GM12878 (cell line): ENCODE results near the gene PARS2. TPM values are rescaled to one million over a fixed set of nuclear protein-coding genes. Genes with fewer than 3 reads are reported as not detected.

ENCODE experiments used
- BRCA1 ChIP-seq: IDR thresholded peaks from 2 replicates; pipeline ENCODE4 v1.6.1; 2011; ENCODE audit warnings: low read depth, low read length, improper control_type of control experiment
- CBX3 ChIP-seq: fragments of 200-600 bp; sonication (generic); IDR thresholded peaks from 2 replicates; pipeline ENCODE4 v1.6.1; 2016; ENCODE audit warnings: low read depth, borderline replicate concordance
- CEBPB ChIP-seq, 2 experiments: fragments of 150-350 bp in 1 of 2; IDR thresholded peaks; 2 replicates each; pipeline ENCODE4 v1.6.1; 2012 to 2014; ENCODE audit warnings: low read depth in 2 of 2, low read length in 2 of 2, borderline replicate concordance in 1 of 2, inconsistent platforms in 1 of 2
- CHD4 ChIP-seq: fragments of 200-600 bp; sonication (generic); IDR thresholded peaks from 2 replicates; pipeline ENCODE4 v1.6.1; 2016; ENCODE audit warnings: mild to moderate bottlenecking
- CREB1 ChIP-seq: IDR thresholded peaks from 2 replicates; pipeline ENCODE4 v1.6.1; 2012; ENCODE audit warnings: low read depth, mild to moderate bottlenecking, inconsistent platforms
- DPF2 ChIP-seq: fragments of 450-650 bp; IDR thresholded peaks from 2 replicates; pipeline ENCODE4 v1.6.1; 2017; ENCODE audit warnings: mild to moderate bottlenecking
- EGR1 ChIP-seq, 2 experiments: IDR thresholded peaks; 1 replicate in 1 of 2; 2 replicates in 1 of 2; pipeline ENCODE4 v1.6.1; 2011 to 2012; ENCODE audit warnings: low read depth in 2 of 2, low read length in 2 of 2, borderline replicate concordance in 1 of 2, mild to moderate bottlenecking in 1 of 2, moderate library complexity in 1 of 2
- FOS ChIP-seq: IDR thresholded peaks from 3 replicates; pipeline ENCODE4 v1.6.1; 2011; ENCODE audit warnings: borderline replicate concordance; ENCODE audit not compliant: insufficient read length; ENCODE audit errors: extremely low read depth
- MXI1 ChIP-seq: fragments of 150-350 bp; IDR thresholded peaks from 2 replicates; pipeline ENCODE4 v1.6.1; 2011; ENCODE audit warnings: low read depth, mild to moderate bottlenecking, inconsistent platforms, low read length, improper control_type of control experiment
- NR2C2 ChIP-seq: IDR thresholded peaks from 2 replicates; pipeline ENCODE4 v1.6.1; 2011; ENCODE audit warnings: borderline replicate concordance, low read depth; ENCODE audit not compliant: control insufficient read depth, insufficient read length
- POLR2AphosphoS5 ChIP-seq: IDR thresholded peaks from 2 replicates; pipeline ENCODE4 v1.6.1; 2011; ENCODE audit warnings: mild to moderate bottlenecking, low read length, inconsistent platforms
- RB1 ChIP-seq: fragments of 450-650 bp; formaldehyde crosslinking; IDR thresholded peaks from 2 replicates; pipeline ENCODE4 v1.6.1; 2017; ENCODE audit warnings: mild to moderate bottlenecking, borderline replicate concordance
- RCOR1 ChIP-seq: conservative IDR thresholded peaks from 2 replicates; pipeline ENCODE4 v1.6.1; 2012; ENCODE audit warnings: low read depth, low read length, improper control_type of control experiment
- SIX5 ChIP-seq: IDR thresholded peaks from 2 replicates; pipeline ENCODE4 v1.6.1; 2011; ENCODE audit warnings: mild to moderate bottlenecking, low read depth, low read length, moderate library complexity; ENCODE audit not compliant: severe bottlenecking
- SMAD5 ChIP-seq: IDR thresholded peaks from 2 replicates; pipeline ENCODE4 v1.6.1; 2016; ENCODE audit warnings: antibody characterized with exemption, low read depth
- TBL1XR1 ChIP-seq: IDR thresholded peaks from 2 replicates; pipeline ENCODE4 v1.6.1; 2012; ENCODE audit warnings: low read depth, low read length, improper control_type of control experiment
- WRNIP1 ChIP-seq: IDR thresholded peaks from 2 replicates; pipeline ENCODE4 v1.6.1; 2011; ENCODE audit warnings: low read depth, low read length, improper control_type of control experiment, borderline replicate concordance
- ZBED1 ChIP-seq: IDR thresholded peaks from 2 replicates; pipeline ENCODE4 v1.6.1; 2016; ENCODE audit warnings: borderline replicate concordance
- ZNF592 ChIP-seq: fragments of 450-650 bp; IDR thresholded peaks from 2 replicates; pipeline ENCODE4 v1.6.1; 2017; ENCODE audit warnings: mild to moderate bottlenecking, moderate library complexity
- polyA plus RNA-seq, 11 experiments: library from polyadenylated mRNA; depleted of rRNA in 4 of 11; unstranded in 6 of 11; stranded (reverse) in 5 of 11; fragments of >200 nt; fragmentation: Nextera tagmentation in 4 of 11; fragmentation: Illumina TruSeq in 1 of 11; extraction: Ambion mirVana in 4 of 11; extraction: Trizol in 1 of 11; gene quantifications; 1 replicate in 1 of 11; 2 replicates in 10 of 11; pipeline versions ENCODE4 v1.2.1 to v1.2.3, GENCODE V29; 2011 to 2016; ENCODE audit warnings: inconsistent platforms in 2 of 11, missing spikeins in 2 of 11, low read depth in 1 of 11
- total RNA-seq, 4 experiments: library from RNA; depleted of rRNA in 3 of 4; stranded (reverse); fragments of >200 nt in 3 of 4; fragmentation: Illumina TruSeq in 1 of 4; extraction: Trizol in 1 of 4; gene quantifications; 2 replicates each; pipeline versions ENCODE4 v1.2.1 to v1.2.3, GENCODE V29; 2013 to 2021
- TF ChIP-seq, protein P1 (sequence below): fragments of 150-350 bp; IDR thresholded peaks from 2 replicates; pipeline ENCODE4 v1.6.1; 2016; ENCODE audit warnings: low read depth, low read length
- TF ChIP-seq, protein P2 (sequence below): fragments of 450-650 bp; conservative IDR thresholded peaks from 2 replicates; pipeline ENCODE4 v1.6.1; 2017; ENCODE audit warnings: mild to moderate bottlenecking, moderate library complexity

PARS2 gene
- total and polyA plus RNA-seq, 10 of the 15 experiments (the other 5 are each of a cell fraction or from before 2014, with no cell fraction given), result 3.7 to 12.2 (median 5.9) TPM

- TF ChIP-seq, protein P1, sequence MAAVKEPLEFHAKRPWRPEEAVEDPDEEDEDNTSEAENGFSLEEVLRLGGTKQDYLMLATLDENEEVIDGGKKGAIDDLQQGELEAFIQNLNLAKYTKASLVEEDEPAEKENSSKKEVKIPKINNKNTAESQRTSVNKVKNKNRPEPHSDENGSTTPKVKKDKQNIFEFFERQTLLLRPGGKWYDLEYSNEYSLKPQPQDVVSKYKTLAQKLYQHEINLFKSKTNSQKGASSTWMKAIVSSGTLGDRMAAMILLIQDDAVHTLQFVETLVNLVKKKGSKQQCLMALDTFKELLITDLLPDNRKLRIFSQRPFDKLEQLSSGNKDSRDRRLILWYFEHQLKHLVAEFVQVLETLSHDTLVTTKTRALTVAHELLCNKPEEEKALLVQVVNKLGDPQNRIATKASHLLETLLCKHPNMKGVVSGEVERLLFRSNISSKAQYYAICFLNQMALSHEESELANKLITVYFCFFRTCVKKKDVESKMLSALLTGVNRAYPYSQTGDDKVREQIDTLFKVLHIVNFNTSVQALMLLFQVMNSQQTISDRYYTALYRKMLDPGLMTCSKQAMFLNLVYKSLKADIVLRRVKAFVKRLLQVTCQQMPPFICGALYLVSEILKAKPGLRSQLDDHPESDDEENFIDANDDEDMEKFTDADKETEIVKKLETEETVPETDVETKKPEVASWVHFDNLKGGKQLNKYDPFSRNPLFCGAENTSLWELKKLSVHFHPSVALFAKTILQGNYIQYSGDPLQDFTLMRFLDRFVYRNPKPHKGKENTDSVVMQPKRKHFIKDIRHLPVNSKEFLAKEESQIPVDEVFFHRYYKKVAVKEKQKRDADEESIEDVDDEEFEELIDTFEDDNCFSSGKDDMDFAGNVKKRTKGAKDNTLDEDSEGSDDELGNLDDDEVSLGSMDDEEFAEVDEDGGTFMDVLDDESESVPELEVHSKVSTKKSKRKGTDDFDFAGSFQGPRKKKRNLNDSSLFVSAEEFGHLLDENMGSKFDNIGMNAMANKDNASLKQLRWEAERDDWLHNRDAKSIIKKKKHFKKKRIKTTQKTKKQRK, result no peak
- TF ChIP-seq TBL1XR1 (no peak), RB1 (no peak; the same call in none of the 2 replicates), ZNF592 (no peak), WRNIP1 (no peak), CREB1 (no peak), SIX5 (no peak), MXI1 (no peak), DPF2 (0 out of 2 replicates have a peak, but pooled peaks have one; percentile 48), CEBPB (IDR thresholded peaks at IDR 0.05; ENCODE audit: borderline replicate concordance in 1 of 2, low read depth in 2 of 2, low read length in 2 of 2) (no peak), NR2C2 (no peak), SMAD5 (no peak), POLR2AphosphoS5 (no peak), RCOR1 (no peak), EGR1 (IDR thresholded peaks at IDR 0.05; ENCODE audit: borderline replicate concordance in 1 of 2, low read depth in 2 of 2, low read length in 2 of 2) (no peak), ZBED1 (no peak), CBX3 (no peak), BRCA1 (no peak), CHD4 (no peak), FOS (no peak)
- TF ChIP-seq, protein P2, sequence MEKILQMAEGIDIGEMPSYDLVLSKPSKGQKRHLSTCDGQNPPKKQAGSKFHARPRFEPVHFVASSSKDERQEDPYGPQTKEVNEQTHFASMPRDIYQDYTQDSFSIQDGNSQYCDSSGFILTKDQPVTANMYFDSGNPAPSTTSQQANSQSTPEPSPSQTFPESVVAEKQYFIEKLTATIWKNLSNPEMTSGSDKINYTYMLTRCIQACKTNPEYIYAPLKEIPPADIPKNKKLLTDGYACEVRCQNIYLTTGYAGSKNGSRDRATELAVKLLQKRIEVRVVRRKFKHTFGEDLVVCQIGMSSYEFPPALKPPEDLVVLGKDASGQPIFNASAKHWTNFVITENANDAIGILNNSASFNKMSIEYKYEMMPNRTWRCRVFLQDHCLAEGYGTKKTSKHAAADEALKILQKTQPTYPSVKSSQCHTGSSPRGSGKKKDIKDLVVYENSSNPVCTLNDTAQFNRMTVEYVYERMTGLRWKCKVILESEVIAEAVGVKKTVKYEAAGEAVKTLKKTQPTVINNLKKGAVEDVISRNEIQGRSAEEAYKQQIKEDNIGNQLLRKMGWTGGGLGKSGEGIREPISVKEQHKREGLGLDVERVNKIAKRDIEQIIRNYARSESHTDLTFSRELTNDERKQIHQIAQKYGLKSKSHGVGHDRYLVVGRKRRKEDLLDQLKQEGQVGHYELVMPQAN, result peak; percentile 15; the same call in 1 of the 2 replicates
These were observed 36.8 kb upstream of the PARS2 start, which contains the start of gene TTC22 (continued) for GRCh38 chr1:54800899-54801759.
